ENCODE results near the gene OSBPL5.

GRCh38 chr11:3087821-3088800 lies 77.0 kb downstream of the OSBPL5 start:
- TF ChIP-seq ZNF449 (tag by site-specific recombination; IDR thresholded peaks at IDR 0.05) = no peak
- no peak for TF ChIP-seq CTCF (tag by site-specific recombination; IDR thresholded peaks at IDR 0.05)
- no peak for TF ChIP-seq SETDB1 (IDR thresholded peaks at IDR 0.05; ENCODE audit: insufficient read length, low read length)
- no peak for TF ChIP-seq ELK4 (IDR thresholded peaks at IDR 0.05; ENCODE audit: borderline replicate concordance, low read depth, low read length)
- no peak for TF ChIP-seq ZNF501 (tag by site-specific recombination; IDR thresholded peaks at IDR 0.05)
- TF ChIP-seq ZNF580 (tag by site-specific recombination; IDR thresholded peaks at IDR 0.05) = no peak
- TF ChIP-seq REST (tag by site-specific recombination; IDR thresholded peaks at IDR 0.05) = no peak
- TF ChIP-seq ZNF416 (tag by site-specific recombination; IDR thresholded peaks at IDR 0.05) = no peak
- TF ChIP-seq KLF1 (tag by site-specific recombination; IDR thresholded peaks at IDR 0.05) = no peak
- TF ChIP-seq ZNF837 (tag by site-specific recombination; IDR thresholded peaks at IDR 0.05) = no peak

Measured in HEK293 (cell line).